ENCODE data around the gene OR10V1. TPM values are rescaled to one million over a fixed set of nuclear protein-coding genes. Genes with fewer than 3 reads are reported as not detected.
A peak's percentile ranks its signal among the peaks of the same experiment; 100 is the strongest.

OR10V1 gene
- total and polyA plus RNA-seq, 9 of the 15 experiments (the other 6 are each of a cell fraction or from before 2014, with no cell fraction given): not detected

- TF ChIP-seq SRSF7 (optimal IDR thresholded peaks at IDR 0.05; ENCODE audit: low read depth, low read length) (no peak), THRB (CRISPR knock-in tag; conservative IDR thresholded peaks at IDR 0.05) (no peak), SNAPC5 (CRISPR knock-in tag; IDR thresholded peaks at IDR 0.05) (no peak), POLR2AphosphoS5 (IDR thresholded peaks at IDR 0.05; ENCODE audit: control insufficient read depth, insufficient read depth, low read depth, low read length) (no peak), GTF2F1 (IDR thresholded peaks at IDR 0.05; ENCODE audit: low read depth, low read length) (no peak), ZNF184 (CRISPR knock-in tag; IDR thresholded peaks at IDR 0.05) (no peak), ZC3H8 (IDR thresholded peaks at IDR 0.05) (no peak), MTA2 (IDR thresholded peaks at IDR 0.05; ENCODE audit: low read depth) (no peak), SMAD4 (CRISPR knock-in tag; conservative IDR thresholded peaks at IDR 0.05) (peak; percentile 77), SMARCA5 (IDR thresholded peaks at IDR 0.05) (no peak), NR1H2 (CRISPR knock-in tag; IDR thresholded peaks at IDR 0.05) (no peak), GMEB1 (CRISPR knock-in tag; IDR thresholded peaks at IDR 0.05) (no peak), HDAC1 (IDR thresholded peaks at IDR 0.05) (0 out of 4 replicates have a peak, but pooled peaks of 1 of the 2 experiments have one; percentile 11), MTF1 (CRISPR knock-in tag; IDR thresholded peaks at IDR 0.05; ENCODE audit: borderline replicate concordance) (no peak), CHD1 (IDR thresholded peaks at IDR 0.05; ENCODE audit: low read length) (no peak), HDAC6 (IDR thresholded peaks at IDR 0.05; ENCODE audit: low read depth, low read length) (no peak), AFF1 (IDR thresholded peaks at IDR 0.05; ENCODE audit: low read depth in 1 of 2, partially characterized antibody in 2 of 2) (no peak), MYC (IDR thresholded peaks at IDR 0.05; ENCODE audit: low read depth, low read length) (peak; percentile 16; the same call in 1 of the 2 replicates), MYC (CRISPR knock-in tag; IDR thresholded peaks at IDR 0.05; ENCODE audit: borderline replicate concordance, low read depth) (no peak), ADNP (tag; IDR thresholded peaks at IDR 0.05) (no peak), ZNF311 (CRISPR knock-in tag; IDR thresholded peaks at IDR 0.05) (no peak), LARP7 (IDR thresholded peaks at IDR 0.05) (no peak), NFE2 (IDR thresholded peaks at IDR 0.05; ENCODE audit: low read depth) (no peak)
Measured at GRCh38 chr11:59754859-59755700, 41.4 kb upstream of the OR10V1 start, which contains the start of gene STX3 (continued).
